Measurements from ENCODE around the gene CFAP45.
A peak's percentile ranks its signal among the peaks of the same experiment; 100 is the strongest.

The CFAP45 gene

GRCh38 chr1:159945483-159946241 lies 45.7 kb upstream of the CFAP45 start, which contains the start of gene IGSF9:
IGSF9 (minus strand) TSS chr1:159945613; CDS start chr1:159943454, 2,159 bp downstream.
- no peaks in the 10 kb centered on the region for H3K27me3 ChIP-seq (ENCODE audit: insufficient read depth, poor library complexity, severe bottlenecking)
- DNase-seq (ENCODE audit: low spot score): peak; percentile 92
- H3K9me3 ChIP-seq (ENCODE audit: severe bottlenecking): no peaks in the 10 kb centered on the region
- peak within 1 kb of the TSS; percentile 50 for H3K27ac ChIP-seq (ENCODE audit: poor library complexity, severe bottlenecking)
- peak; percentile 83 for ATAC-seq (ENCODE audit: low read depth)
- peaks cover 14% of the 10 kb centered on the region for H3K4me1 ChIP-seq (ENCODE audit: insufficient read depth, poor library complexity, severe bottlenecking)
- H3K4me3 ChIP-seq (ENCODE audit: severe bottlenecking): peak within 1 kb of the TSS; percentile 41
- peak; percentile 89 for TF ChIP-seq CTCF (IDR thresholded peaks at IDR 0.05; ENCODE audit: poor library complexity, severe bottlenecking)
- no peaks in the 10 kb centered on the region for H3K36me3 ChIP-seq (ENCODE audit: low read depth)

DNA sequence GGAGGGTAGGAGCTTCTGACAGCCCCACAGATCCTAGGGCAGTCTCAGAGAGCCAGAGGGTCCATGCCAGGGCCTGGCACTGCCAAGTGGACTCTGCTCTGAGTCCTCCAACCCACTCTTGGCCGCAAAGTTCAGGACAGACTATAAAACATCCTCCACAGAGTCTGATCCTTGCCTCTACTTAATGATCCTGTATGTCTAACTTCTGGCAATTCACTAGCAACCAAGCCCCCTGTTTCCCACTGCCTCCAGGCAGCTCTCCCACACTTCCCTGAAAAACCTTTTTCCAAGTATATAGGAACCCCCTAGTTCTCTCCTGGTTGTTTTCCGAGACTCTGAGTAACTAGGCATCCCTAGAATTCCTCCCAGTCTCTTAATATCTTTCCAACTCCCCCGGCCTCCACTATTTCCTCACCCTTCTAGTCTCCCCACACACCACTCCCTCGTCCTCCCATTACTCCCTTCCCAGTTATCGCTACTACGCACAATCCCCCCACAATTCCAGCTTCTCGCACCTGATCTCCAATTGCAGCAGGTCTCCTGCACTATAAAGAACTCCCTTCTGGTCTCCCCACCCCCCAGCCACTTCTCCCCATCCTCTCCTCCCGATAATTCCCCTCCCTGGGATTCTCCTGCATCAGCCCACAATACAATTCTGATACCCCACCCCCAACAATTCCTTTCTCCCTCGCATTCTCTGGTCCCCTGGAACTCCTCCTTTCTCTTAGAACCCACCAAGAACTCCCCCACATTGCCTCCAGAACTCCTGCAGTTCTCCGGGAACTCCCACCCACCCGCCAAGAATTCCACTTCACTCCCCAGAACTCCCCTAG lies 44.9 kb upstream of the CFAP45 start:
- Histone ChIP-seq H3K4me3 (ENCODE audit: severe bottlenecking) (peak overlapping the region; percentile 41), H3K36me3 (ENCODE audit: low read depth) (no peaks in the 10 kb centered on the region), H3K27ac (ENCODE audit: poor library complexity, severe bottlenecking) (peak overlapping the region; percentile 50), H3K4me1 (ENCODE audit: insufficient read depth, poor library complexity, severe bottlenecking) (peaks cover 14% of the 10 kb centered on the region), H3K9me3 (ENCODE audit: severe bottlenecking) (no peaks in the 10 kb centered on the region), H3K27me3 (ENCODE audit: insufficient read depth, poor library complexity, severe bottlenecking) (no peaks in the 10 kb centered on the region)
- peak; percentile 1; the same call in 1 of the 3 replicates for ATAC-seq (ENCODE audit: low read depth)
- no peak for DNase-seq (ENCODE audit: low spot score)
- TF ChIP-seq CTCF (IDR thresholded peaks at IDR 0.05; ENCODE audit: poor library complexity, severe bottlenecking): no peak

GRCh38 chr1:159943908-159944622 lies 44.1 kb upstream of the CFAP45 start:
- no peak for TF ChIP-seq CTCF (IDR thresholded peaks at IDR 0.05; ENCODE audit: poor library complexity, severe bottlenecking)
- Histone ChIP-seq H3K36me3 (ENCODE audit: low read depth) (no peaks in the 10 kb centered on the region), H3K27me3 (ENCODE audit: insufficient read depth, poor library complexity, severe bottlenecking) (no peaks in the 10 kb centered on the region), H3K4me3 (ENCODE audit: severe bottlenecking) (peak overlapping the region; percentile 41), H3K4me1 (ENCODE audit: insufficient read depth, poor library complexity, severe bottlenecking) (peaks cover 14% of the 10 kb centered on the region), H3K27ac (ENCODE audit: poor library complexity, severe bottlenecking) (peak overlapping the region; percentile 50), H3K9me3 (ENCODE audit: severe bottlenecking) (no peaks in the 10 kb centered on the region)
- ATAC-seq (ENCODE audit: low read depth) (peak; percentile 59), DNase-seq (ENCODE audit: low spot score) (no peak)

DNA sequence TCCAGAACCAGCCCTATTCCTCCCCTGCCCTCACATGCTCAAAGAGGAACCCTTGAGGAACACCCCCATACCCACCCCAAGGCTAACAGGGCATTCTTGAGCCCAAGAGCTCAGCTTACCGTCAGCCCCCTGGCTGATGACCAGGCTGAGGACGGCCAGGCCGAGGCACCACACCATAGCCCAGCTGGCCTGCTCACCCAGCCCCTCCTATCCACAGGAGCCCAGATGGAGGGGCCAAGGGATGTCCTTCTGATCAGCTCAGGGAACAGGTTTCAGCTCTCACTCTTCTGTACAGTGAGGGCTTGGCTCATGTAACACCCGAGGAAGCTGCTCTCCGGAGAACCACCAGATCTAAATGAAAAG lies 43.3 kb upstream of the CFAP45 start:
- Histone ChIP-seq H3K27ac (ENCODE audit: poor library complexity, severe bottlenecking) (peak overlapping the region; percentile 50), H3K36me3 (ENCODE audit: low read depth) (no peaks in the 10 kb centered on the region), H3K4me1 (ENCODE audit: insufficient read depth, poor library complexity, severe bottlenecking) (peaks cover 14% of the 10 kb centered on the region), H3K4me3 (ENCODE audit: severe bottlenecking) (no peak overlapping the region), H3K27me3 (ENCODE audit: insufficient read depth, poor library complexity, severe bottlenecking) (no peaks in the 10 kb centered on the region), H3K9me3 (ENCODE audit: severe bottlenecking) (no peaks in the 10 kb centered on the region)
- DNase-seq (ENCODE audit: low spot score) (no peak), ATAC-seq (ENCODE audit: low read depth) (no peak)
- no peak for TF ChIP-seq CTCF (IDR thresholded peaks at IDR 0.05; ENCODE audit: poor library complexity, severe bottlenecking)

Measured in RWPE2 (cell line).